Kidney (tissue), 14 donors: Measurements from ENCODE around the gene SMPX. TPM values are rescaled to one million over a fixed set of nuclear protein-coding genes. Genes with fewer than 3 reads are reported as not detected.
A peak's percentile ranks its signal among the peaks of the same experiment; 100 is the strongest.

Experiments
- DNase-seq, 5 donors: peaks; one replicate each; pipeline ENCODE4 v3.0.0-alpha.2; 2013 to 2020
- FAIRE-seq: peaks from 2 replicates; lab custom pipeline; 2012; peaks lifted over from hg19 to GRCh38; lab: Jason Lieb, UNC
- H3K27ac ChIP-seq, 2 donors: one replicate each; pipeline ENCODE4 v1.7.0; 2013; ENCODE audit warnings: low read depth in 2 of 2, low read length in 2 of 2, inconsistent platforms in 1 of 2
- H3K27me3 ChIP-seq: one replicate; pipeline ENCODE4 v1.7.1; 2013; ENCODE audit warnings: low read length, inconsistent platforms; ENCODE audit not compliant: control insufficient read depth, insufficient read depth
- H3K36me3 ChIP-seq, 3 donors: one replicate each; pipeline versions ENCODE4 v1.7.0 to v1.7.1; 2013; ENCODE audit warnings: low read length in 3 of 3, control low read depth in 1 of 3, inconsistent platforms in 1 of 3; ENCODE audit not compliant: insufficient read depth in 3 of 3, control insufficient read depth in 2 of 3
- H3K4me1 ChIP-seq, 3 donors: one replicate each; pipeline versions ENCODE4 v1.7.0 to v1.7.1; 2013; ENCODE audit warnings: low read length in 3 of 3, inconsistent platforms in 1 of 3, low read depth in 1 of 3; ENCODE audit not compliant: control insufficient read depth in 2 of 3, insufficient read depth in 2 of 3
- H3K4me3 ChIP-seq, 3 donors: one replicate each; pipeline versions ENCODE4 v1.7.0 to v1.8.1; 2013; ENCODE audit warnings: low read length in 3 of 3, control low read depth in 1 of 3, inconsistent platforms in 1 of 3
- H3K9ac ChIP-seq, 3 donors: one replicate each; pipeline versions ENCODE4 v1.7.0 to v1.7.1; 2013; ENCODE audit warnings: low read length in 3 of 3, control low read depth in 1 of 3, inconsistent platforms in 1 of 3
- H3K9me3 ChIP-seq, 3 donors: one replicate each; pipeline versions ENCODE4 v1.7.0 to v1.7.1; 2013; ENCODE audit warnings: low read length in 3 of 3, control low read depth in 1 of 3, inconsistent platforms in 1 of 3; ENCODE audit not compliant: control insufficient read depth in 2 of 3, insufficient read depth in 1 of 3
- intact Hi-C: fragments of 100-400 bp; cut with DNase I; formaldehyde crosslinking; loops from one replicate; pipeline ENCODE4 v1.11.1; 2022
- polyA plus RNA-seq: library from polyadenylated mRNA; stranded (reverse); fragments of 350-450 nt; fragmentation: Illumina TruSeq; extraction: RNeasy Lipid Tissue Mini Kit (QIAGEN cat#74804); gene quantifications from one replicate; pipeline ENCODE4 v1.2.3, GENCODE V29; 2014; ENCODE audit warnings: low read depth, low replicate concordance; ENCODE audit not compliant: insufficient read depth
- total RNA-seq: library from RNA; stranded (reverse); fragmentation: NEBNext Ultra II Directional; extraction: Animal tissue kit (Norgen Biotek cat#: 25700); gene quantifications from one replicate; pipeline ENCODE4 v1.2.1, GENCODE V29; 2021
- TF ChIP-seq, protein P1 (sequence below): IDR thresholded peaks from 3 replicates; pipeline ENCODE4 v1.5.1; 2012; ENCODE audit warnings: mild to moderate bottlenecking, moderate library complexity, borderline replicate concordance; ENCODE audit not compliant: insufficient read depth; ENCODE audit errors: extremely low read depth
- donor health status: control.
- donor health status: control.
- donor health status: control.
- donor health status: control.
- donor health status: control.
- donor health status: DM: yes; HTN: yes; CAD: no.
- donor health status: Normal renal cell carcinoma (clear cell type).

The SMPX gene
- total and polyA plus RNA-seq, 2 donors from 2014 or later = not detected

DNA sequence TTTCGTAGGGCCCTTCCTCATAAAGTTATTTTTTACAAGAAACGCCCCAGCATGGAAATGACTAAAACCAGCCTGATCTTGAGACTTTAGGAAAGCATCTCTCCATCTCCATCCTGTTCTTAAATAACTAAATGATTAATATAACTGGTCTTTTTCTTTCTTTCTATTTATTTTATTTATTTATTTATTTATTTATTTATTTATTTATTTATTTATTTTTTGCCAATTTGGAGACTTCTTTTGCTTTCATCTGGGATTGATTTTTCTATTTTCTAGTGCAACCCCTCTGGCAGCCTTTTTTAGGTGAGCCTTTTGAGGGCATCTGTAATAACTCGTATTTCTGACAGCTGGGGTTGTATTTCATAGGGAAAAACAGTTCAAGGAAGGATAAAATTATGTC is 98.6 kb downstream of the SMPX start:
- intact Hi-C loops = no loop called here
- no peaks in the 10 kb centered on the region for H3K9me3 ChIP-seq
- TF ChIP-seq, protein P1, sequence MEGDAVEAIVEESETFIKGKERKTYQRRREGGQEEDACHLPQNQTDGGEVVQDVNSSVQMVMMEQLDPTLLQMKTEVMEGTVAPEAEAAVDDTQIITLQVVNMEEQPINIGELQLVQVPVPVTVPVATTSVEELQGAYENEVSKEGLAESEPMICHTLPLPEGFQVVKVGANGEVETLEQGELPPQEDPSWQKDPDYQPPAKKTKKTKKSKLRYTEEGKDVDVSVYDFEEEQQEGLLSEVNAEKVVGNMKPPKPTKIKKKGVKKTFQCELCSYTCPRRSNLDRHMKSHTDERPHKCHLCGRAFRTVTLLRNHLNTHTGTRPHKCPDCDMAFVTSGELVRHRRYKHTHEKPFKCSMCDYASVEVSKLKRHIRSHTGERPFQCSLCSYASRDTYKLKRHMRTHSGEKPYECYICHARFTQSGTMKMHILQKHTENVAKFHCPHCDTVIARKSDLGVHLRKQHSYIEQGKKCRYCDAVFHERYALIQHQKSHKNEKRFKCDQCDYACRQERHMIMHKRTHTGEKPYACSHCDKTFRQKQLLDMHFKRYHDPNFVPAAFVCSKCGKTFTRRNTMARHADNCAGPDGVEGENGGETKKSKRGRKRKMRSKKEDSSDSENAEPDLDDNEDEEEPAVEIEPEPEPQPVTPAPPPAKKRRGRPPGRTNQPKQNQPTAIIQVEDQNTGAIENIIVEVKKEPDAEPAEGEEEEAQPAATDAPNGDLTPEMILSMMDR = no peak
- no peaks in the 10 kb centered on the region for H3K4me1 ChIP-seq
- DNase-seq (no peak), FAIRE-seq (no peak)
- H3K4me3 ChIP-seq = no peak overlapping the region
- no peak overlapping the region for H3K27ac ChIP-seq
- no peaks in the 10 kb centered on the region for H3K36me3 ChIP-seq
- no peaks in the 10 kb centered on the region for H3K27me3 ChIP-seq
- H3K9ac ChIP-seq = no peak overlapping the region

DNA sequence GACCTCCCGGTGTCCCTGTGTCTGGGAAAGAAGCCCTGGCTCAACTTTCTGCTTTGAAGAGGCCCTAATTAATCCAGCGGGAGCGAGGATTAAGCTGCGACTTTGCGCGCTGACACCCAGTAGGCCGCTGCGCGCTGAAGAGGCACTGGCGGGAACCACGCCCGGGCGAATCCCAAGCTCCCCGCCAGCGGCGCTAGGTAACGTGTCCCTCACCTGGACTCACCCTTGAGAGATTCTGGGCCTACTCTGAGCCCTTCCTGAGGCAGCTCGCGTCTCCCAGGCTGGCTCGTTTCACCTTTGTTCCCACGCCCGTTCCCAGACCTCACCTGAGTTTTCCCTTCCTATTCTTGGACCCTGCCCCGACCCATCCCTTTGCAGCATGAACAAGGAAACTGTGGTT is 99.2 kb downstream of the SMPX start:
- Histone ChIP-seq H3K9me3 (no peaks in the 10 kb centered on the region), H3K4me1 (no peaks in the 10 kb centered on the region), H3K27me3 (no peaks in the 10 kb centered on the region), H3K36me3 (no peaks in the 10 kb centered on the region), H3K9ac (no peak overlapping the region), H3K4me3 (no peak overlapping the region), H3K27ac (no peak overlapping the region)
- TF ChIP-seq, protein P1 = no peak
- intact Hi-C loops = no loop called here
- no peak for FAIRE-seq
- peak in 2 of 5 donors; percentile 6 to 35 for DNase-seq

DNA sequence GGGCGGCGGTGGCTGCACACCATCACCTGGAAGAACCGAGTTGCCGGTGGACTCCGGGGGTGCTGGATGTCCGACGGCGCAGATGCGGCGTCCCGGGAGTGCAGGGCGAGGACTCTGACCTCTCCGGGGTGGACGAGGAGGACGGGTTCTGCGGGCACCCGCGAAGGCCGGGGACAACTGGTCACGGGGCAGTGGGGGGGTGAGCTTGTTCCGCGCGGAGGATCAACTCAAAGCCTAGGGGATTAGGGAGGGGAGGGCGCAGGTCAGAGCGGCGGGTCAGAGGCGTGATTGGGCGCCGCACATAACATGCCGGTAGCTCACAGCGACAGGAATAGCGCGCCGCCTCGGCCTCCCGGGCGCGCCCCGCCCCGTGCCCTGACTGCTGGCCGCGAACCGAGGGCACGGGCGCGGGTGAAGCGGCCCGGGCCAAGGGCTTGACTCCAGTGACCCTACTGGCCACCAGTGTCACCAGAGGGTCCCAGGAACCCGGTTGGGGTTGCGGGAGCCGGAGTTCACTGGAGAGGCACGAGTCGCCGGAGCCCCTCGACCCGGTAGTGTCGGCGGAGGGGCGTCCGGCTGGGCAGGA is 99.7 kb downstream of the SMPX start, which contains the start of gene KLHL34:
Gene KLHL34, minus strand, starts transcription at position 179 of the 586 bp plus-strand sequence. CDS start 542 bp downstream, outside the sequence.
- H3K27ac ChIP-seq = no peak within 1 kb of the TSS
- peak in 2 of 5 donors; percentile 41 to 73 for DNase-seq
- FAIRE-seq = no peak
- H3K36me3 ChIP-seq = no peaks in the 10 kb centered on the region
- intact Hi-C loops = no loop called here
- no peaks in the 10 kb centered on the region for H3K4me1 ChIP-seq
- no peaks in the 10 kb centered on the region for H3K27me3 ChIP-seq
- TF ChIP-seq, protein P1 = no peak
- H3K4me3 ChIP-seq = no peak within 1 kb of the TSS
- no peaks in the 10 kb centered on the region for H3K9me3 ChIP-seq
- H3K9ac ChIP-seq = no peak within 1 kb of the TSS
